ENCODE measurements around the gene FEN1.

Gene FEN1

DNA sequence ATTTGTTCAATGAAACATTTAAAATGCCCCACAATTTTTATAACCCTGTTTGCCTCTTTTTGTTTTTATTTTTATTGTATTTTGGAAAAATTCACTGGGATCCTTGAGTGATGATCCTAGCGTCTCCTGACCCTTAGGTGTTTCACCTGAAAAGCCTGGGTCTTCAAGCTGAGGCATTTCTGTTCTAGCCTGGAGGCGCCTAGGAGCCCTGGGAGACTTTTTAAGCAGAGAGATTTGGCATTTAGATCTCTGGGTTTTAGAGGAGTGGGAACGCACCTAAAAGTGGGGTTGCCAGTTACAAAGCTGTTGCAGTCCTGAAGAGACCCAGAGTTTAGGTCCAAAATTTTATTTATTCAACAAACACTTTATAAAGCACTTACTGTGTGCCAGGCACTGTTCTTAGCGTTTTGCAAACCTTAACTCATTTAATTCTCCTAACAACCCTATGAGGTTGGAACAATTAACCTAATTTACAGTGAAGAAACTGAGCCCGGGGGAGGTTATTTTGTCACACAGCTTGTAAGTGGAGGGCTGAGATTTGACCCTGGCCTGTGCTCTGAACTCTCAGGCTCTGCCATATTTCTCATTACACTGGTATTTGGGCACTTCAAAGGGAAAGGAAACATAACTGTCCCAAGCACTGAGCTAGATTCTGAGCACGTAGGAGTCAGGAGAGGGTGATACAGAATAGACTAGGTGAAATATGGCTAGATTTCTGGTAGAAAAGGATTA is 24.9 kb downstream of the FEN1 start:
- Histone ChIP-seq H3K4me1 (ENCODE audit: control insufficient read depth in 1 of 2, insufficient read depth in 2 of 2, low read length in 2 of 2) (peaks cover 0 to 9% of the 10 kb centered on the region in 2 donors), H3K36me3 (ENCODE audit: control insufficient read depth in 1 of 2, insufficient read depth in 2 of 2, low read length in 2 of 2) (peaks cover under 1 to 3% of the 10 kb centered on the region in 2 donors), H3K27ac (ENCODE audit: low read length) (no peak overlapping the region), H3K27me3 (ENCODE audit: low read depth, low read length) (no peaks in the 10 kb centered on the region), H3K4me3 (ENCODE audit: low read depth in 1 of 2, low read length in 2 of 2) (peak overlapping the region in 1 of 2 donors; percentile 69), H3K9me3 (ENCODE audit: control insufficient read depth in 1 of 2, low read length in 2 of 2) (no peaks in the 10 kb centered on the region)

DNA sequence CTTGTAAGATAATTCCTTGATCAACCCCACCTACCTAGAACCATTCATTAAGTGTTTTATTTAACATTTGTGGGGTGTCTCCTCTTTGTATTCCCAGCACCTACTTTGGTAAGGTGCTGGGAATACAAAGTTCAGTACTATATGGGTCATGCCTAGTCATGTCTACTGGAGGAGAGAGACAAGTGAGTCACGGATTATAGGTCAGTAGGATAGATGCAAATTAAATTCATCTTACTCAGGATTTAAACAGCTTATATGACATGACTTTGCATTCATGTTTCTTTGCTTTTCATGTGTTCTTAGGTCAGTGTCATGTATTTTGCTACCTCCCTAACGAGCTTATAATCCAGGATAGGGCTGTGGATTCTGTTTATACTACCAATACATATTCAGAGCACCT is 27.5 kb downstream of the FEN1 start:
- no peak overlapping the region for H3K27ac ChIP-seq (ENCODE audit: low read length)

GRCh38 chr11:61826930-61827570 is 34.3 kb downstream of the FEN1 start:
- Histone ChIP-seq H3K4me1 (ENCODE audit: control insufficient read depth in 1 of 2, insufficient read depth in 2 of 2, low read length in 2 of 2) (peaks cover 0 to 18% of the 10 kb centered on the region in 2 donors), H3K9me3 (ENCODE audit: control insufficient read depth in 1 of 2, low read length in 2 of 2) (no peaks in the 10 kb centered on the region), H3K27me3 (ENCODE audit: low read depth, low read length) (no peaks in the 10 kb centered on the region), H3K4me3 (ENCODE audit: low read depth in 1 of 2, low read length in 2 of 2) (peak overlapping the region; percentile 59 to 75), H3K27ac (ENCODE audit: low read length) (peak overlapping the region; percentile 60), H3K36me3 (ENCODE audit: control insufficient read depth in 1 of 2, insufficient read depth in 2 of 2, low read length in 2 of 2) (no peaks in the 10 kb centered on the region)

More for the DNA sequence above, 27.5 kb downstream of the FEN1 start:
- Histone ChIP-seq H3K4me1 (ENCODE audit: control insufficient read depth in 1 of 2, insufficient read depth in 2 of 2, low read length in 2 of 2) (peaks cover 0 to 9% of the 10 kb centered on the region in 2 donors), H3K4me3 (ENCODE audit: low read depth in 1 of 2, low read length in 2 of 2) (no peak overlapping the region), H3K9me3 (ENCODE audit: control insufficient read depth in 1 of 2, low read length in 2 of 2) (no peaks in the 10 kb centered on the region), H3K27me3 (ENCODE audit: low read depth, low read length) (no peaks in the 10 kb centered on the region), H3K36me3 (ENCODE audit: control insufficient read depth in 1 of 2, insufficient read depth in 2 of 2, low read length in 2 of 2) (no peaks in the 10 kb centered on the region)

- peak within 1 kb of the TSS; percentile 59 to 75 for H3K4me3 ChIP-seq (ENCODE audit: low read depth in 1 of 2, low read length in 2 of 2)
- peak within 1 kb of the TSS; percentile 60 for H3K27ac ChIP-seq (ENCODE audit: low read length)
- H3K4me1 ChIP-seq (ENCODE audit: control insufficient read depth in 1 of 2, insufficient read depth in 2 of 2, low read length in 2 of 2): peaks cover 0 to 18% of the 10 kb centered on the region in 2 donors
- no peaks in the 10 kb centered on the region for H3K27me3 ChIP-seq (ENCODE audit: low read depth, low read length)
- no peaks in the 10 kb centered on the region for H3K36me3 ChIP-seq (ENCODE audit: control insufficient read depth in 1 of 2, insufficient read depth in 2 of 2, low read length in 2 of 2)
- no peaks in the 10 kb centered on the region for H3K9me3 ChIP-seq (ENCODE audit: control insufficient read depth in 1 of 2, low read length in 2 of 2)
Measured at GRCh38 chr11:61827571-61828378, 35.1 kb downstream of the FEN1 start, which contains the start of gene FADS2. FADS2 (plus strand) TSS chr11:61828300; CDS start chr11:61828391, 91 bp downstream.

- Histone ChIP-seq H3K36me3 (ENCODE audit: control insufficient read depth in 1 of 2, insufficient read depth in 2 of 2, low read length in 2 of 2) (no peaks in the 10 kb centered on the region), H3K27ac (ENCODE audit: low read length) (peak overlapping the region; percentile 23), H3K27me3 (ENCODE audit: low read depth, low read length) (no peaks in the 10 kb centered on the region), H3K4me3 (ENCODE audit: low read depth in 1 of 2, low read length in 2 of 2) (peak overlapping the region; percentile 59 to 75), H3K9me3 (ENCODE audit: control insufficient read depth in 1 of 2, low read length in 2 of 2) (no peaks in the 10 kb centered on the region), H3K4me1 (ENCODE audit: control insufficient read depth in 1 of 2, insufficient read depth in 2 of 2, low read length in 2 of 2) (peaks cover 0 to 18% of the 10 kb centered on the region in 2 donors)
Measured at GRCh38 chr11:61828379-61828628, 35.6 kb downstream of the FEN1 start.

- peaks cover 0 to 18% of the 10 kb centered on the region in 2 donors for H3K4me1 ChIP-seq (ENCODE audit: control insufficient read depth in 1 of 2, insufficient read depth in 2 of 2, low read length in 2 of 2)
- peak overlapping the region; percentile 53 for H3K27ac ChIP-seq (ENCODE audit: low read length)
- peak overlapping the region; percentile 59 to 75 for H3K4me3 ChIP-seq (ENCODE audit: low read depth in 1 of 2, low read length in 2 of 2)
Measured at GRCh38 chr11:61828629-61829407, 36.1 kb downstream of the FEN1 start.

GRCh38 chr11:61829806-61830205 is 37.1 kb downstream of the FEN1 start:
- Histone ChIP-seq H3K4me3 (ENCODE audit: low read depth in 1 of 2, low read length in 2 of 2) (peak overlapping the region; percentile 59 to 75), H3K9me3 (ENCODE audit: control insufficient read depth in 1 of 2, low read length in 2 of 2) (no peaks in the 10 kb centered on the region), H3K27me3 (ENCODE audit: low read depth, low read length) (no peaks in the 10 kb centered on the region), H3K27ac (ENCODE audit: low read length) (peak overlapping the region; percentile 53), H3K36me3 (ENCODE audit: control insufficient read depth in 1 of 2, insufficient read depth in 2 of 2, low read length in 2 of 2) (no peaks in the 10 kb centered on the region), H3K4me1 (ENCODE audit: control insufficient read depth in 1 of 2, insufficient read depth in 2 of 2, low read length in 2 of 2) (peaks cover 0 to 18% of the 10 kb centered on the region in 2 donors)

More at GRCh38 chr11:61828629-61829407, 36.1 kb downstream of the FEN1 start:
- H3K27me3 ChIP-seq (ENCODE audit: low read depth, low read length): no peaks in the 10 kb centered on the region
- H3K9me3 ChIP-seq (ENCODE audit: control insufficient read depth in 1 of 2, low read length in 2 of 2): no peaks in the 10 kb centered on the region
- no peaks in the 10 kb centered on the region for H3K36me3 ChIP-seq (ENCODE audit: control insufficient read depth in 1 of 2, insufficient read depth in 2 of 2, low read length in 2 of 2)

GRCh38 chr11:61830237-61831105 is 37.8 kb downstream of the FEN1 start:
- no peaks in the 10 kb centered on the region for H3K36me3 ChIP-seq (ENCODE audit: control insufficient read depth in 1 of 2, insufficient read depth in 2 of 2, low read length in 2 of 2)
- H3K4me3 ChIP-seq (ENCODE audit: low read depth in 1 of 2, low read length in 2 of 2): peak overlapping the region in 1 of 2 donors; percentile 75
- peak overlapping the region; percentile 53 for H3K27ac ChIP-seq (ENCODE audit: low read length)
- no peaks in the 10 kb centered on the region for H3K9me3 ChIP-seq (ENCODE audit: control insufficient read depth in 1 of 2, low read length in 2 of 2)
- H3K27me3 ChIP-seq (ENCODE audit: low read depth, low read length): no peaks in the 10 kb centered on the region
- H3K4me1 ChIP-seq (ENCODE audit: control insufficient read depth in 1 of 2, insufficient read depth in 2 of 2, low read length in 2 of 2): peaks cover 0 to 18% of the 10 kb centered on the region in 2 donors

GRCh38 chr11:61832207-61832606 is 39.5 kb downstream of the FEN1 start:
- Histone ChIP-seq H3K4me3 (ENCODE audit: low read depth in 1 of 2, low read length in 2 of 2) (no peak overlapping the region), H3K27me3 (ENCODE audit: low read depth, low read length) (no peaks in the 10 kb centered on the region), H3K9me3 (ENCODE audit: control insufficient read depth in 1 of 2, low read length in 2 of 2) (no peaks in the 10 kb centered on the region), H3K27ac (ENCODE audit: low read length) (no peak overlapping the region), H3K36me3 (ENCODE audit: control insufficient read depth in 1 of 2, insufficient read depth in 2 of 2, low read length in 2 of 2) (no peaks in the 10 kb centered on the region), H3K4me1 (ENCODE audit: control insufficient read depth in 1 of 2, insufficient read depth in 2 of 2, low read length in 2 of 2) (peaks cover 0 to 15% of the 10 kb centered on the region in 2 donors)

DNA sequence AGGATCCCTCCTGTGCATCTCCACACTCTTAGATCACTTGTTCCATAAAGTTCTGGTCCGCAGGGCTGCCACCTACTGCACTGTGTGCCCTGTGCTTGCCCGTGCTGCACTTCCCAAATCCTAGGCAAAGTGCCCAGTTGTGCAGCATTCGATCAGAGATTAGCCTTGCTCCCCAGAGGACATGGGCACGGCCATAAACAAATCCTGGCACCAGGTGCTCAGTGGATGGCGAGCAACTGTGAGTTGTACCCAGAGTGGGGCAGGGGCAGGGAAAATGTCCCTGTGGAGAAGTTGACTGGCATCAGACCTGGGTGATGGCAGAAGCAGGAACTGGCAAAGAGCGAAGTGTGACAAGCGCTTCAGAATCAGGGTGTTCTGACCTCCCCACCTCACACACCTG is 40.0 kb downstream of the FEN1 start:
- Histone ChIP-seq H3K27ac (ENCODE audit: low read length) (no peak overlapping the region), H3K27me3 (ENCODE audit: low read depth, low read length) (no peaks in the 10 kb centered on the region), H3K4me1 (ENCODE audit: control insufficient read depth in 1 of 2, insufficient read depth in 2 of 2, low read length in 2 of 2) (peaks cover 0 to 13% of the 10 kb centered on the region in 2 donors), H3K36me3 (ENCODE audit: control insufficient read depth in 1 of 2, insufficient read depth in 2 of 2, low read length in 2 of 2) (no peaks in the 10 kb centered on the region), H3K4me3 (ENCODE audit: low read depth in 1 of 2, low read length in 2 of 2) (no peak overlapping the region), H3K9me3 (ENCODE audit: control insufficient read depth in 1 of 2, low read length in 2 of 2) (no peaks in the 10 kb centered on the region)
